ENCODE measurements around the gene MSMO1. TPM values are rescaled to one million over a fixed set of nuclear protein-coding genes. Genes with fewer than 3 reads are reported as not detected.
"Not testable (repeated sequence)": the region's sequence is repeated elsewhere in the genome, so short reads cannot be mapped to it uniquely, and the experiment has no call there.

MSMO1 gene
- total RNA-seq, 3 donors from 2014 or later: 17.7 to 26.3 (median 24.0) TPM

DNA sequence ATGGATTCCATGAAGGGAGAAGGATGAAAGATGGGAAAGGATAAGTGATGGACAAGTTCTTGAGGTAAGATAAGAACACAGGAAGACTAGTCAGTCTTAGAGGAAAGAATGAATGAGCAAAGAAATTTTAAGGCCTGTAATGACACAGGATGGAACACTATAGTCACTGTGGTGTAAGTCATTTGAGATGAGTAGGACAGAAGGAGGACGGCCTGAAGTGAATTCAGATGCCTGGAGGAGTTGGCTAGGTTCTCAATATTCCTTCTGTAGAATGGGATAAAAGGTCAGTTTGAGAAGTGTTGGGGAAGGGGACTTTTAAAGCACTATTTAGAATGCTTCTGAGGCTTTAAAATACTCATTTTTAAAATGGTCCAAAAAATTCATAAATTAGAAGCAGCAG lies 3.9 kb downstream of the MSMO1 start:
- H3K4me3 Mint-ChIP-seq: peak overlapping the region; percentile 19
- ATAC-seq: no peak
- no peak for DNase-seq
- H3K4me1 Mint-ChIP-seq (ENCODE audit: low read depth): peaks cover 35% of the 10 kb centered on the region
- no peaks in the 10 kb centered on the region for H3K9me3 Mint-ChIP-seq
- no peaks in the 10 kb centered on the region for H3K27me3 Mint-ChIP-seq (ENCODE audit: low read depth)
- peaks cover 27% of the 10 kb centered on the region for H3K36me3 Mint-ChIP-seq (ENCODE audit: insufficient read depth)

DNA sequence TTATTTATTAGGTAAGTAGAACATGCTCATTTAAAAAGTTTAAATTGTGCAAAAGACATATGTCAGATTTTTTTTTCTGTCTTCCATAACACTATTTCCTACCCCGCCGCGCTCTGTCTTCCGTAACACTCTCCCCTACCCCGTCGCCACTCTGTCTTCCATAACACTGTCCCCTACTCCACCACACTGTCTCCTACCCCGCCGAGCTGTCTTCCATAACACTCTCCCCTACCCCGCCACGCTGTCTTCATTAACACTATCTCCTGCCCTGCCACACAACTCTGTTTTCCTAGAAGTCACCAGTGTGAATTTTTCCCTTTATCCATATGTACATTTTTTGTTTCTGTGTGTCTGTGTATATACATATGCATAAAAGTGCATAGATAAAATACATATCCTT lies 4.4 kb downstream of the MSMO1 start:
- Mint-ChIP-seq H3K4me3 (peak overlapping the region; percentile 5), H3K27me3 (ENCODE audit: low read depth) (no peaks in the 10 kb centered on the region), H3K4me1 (ENCODE audit: low read depth) (peaks cover 31% of the 10 kb centered on the region), H3K36me3 (ENCODE audit: insufficient read depth) (peaks cover 27% of the 10 kb centered on the region), H3K9me3 (no peaks in the 10 kb centered on the region)
- DNase-seq: no peak
- ATAC-seq: no peak

DNA sequence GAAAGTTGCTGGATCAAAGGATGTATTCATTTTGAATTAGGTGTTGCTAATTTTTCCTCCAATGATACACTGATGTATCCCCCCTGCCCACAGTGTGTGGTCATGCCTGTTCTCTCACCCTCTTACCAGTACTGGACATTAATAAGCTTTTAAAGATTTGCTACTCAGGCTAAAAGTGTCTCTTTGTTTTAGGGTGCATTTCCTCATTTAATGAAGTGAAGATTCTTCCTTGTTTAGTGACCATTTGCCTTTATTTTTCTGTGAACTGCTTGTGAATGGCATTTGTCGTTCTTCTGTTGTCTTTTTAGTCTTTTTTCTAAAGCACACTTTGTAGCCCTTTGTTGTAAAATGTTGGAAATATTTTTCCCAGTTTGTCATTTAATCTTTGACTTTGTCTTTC lies 5.0 kb downstream of the MSMO1 start:
- peaks cover 30% of the 10 kb centered on the region for H3K36me3 Mint-ChIP-seq (ENCODE audit: insufficient read depth)
- H3K4me3 Mint-ChIP-seq: no peak overlapping the region
- DNase-seq (no peak), ATAC-seq (no peak)
- H3K27me3 Mint-ChIP-seq (ENCODE audit: low read depth): no peaks in the 10 kb centered on the region
- no peaks in the 10 kb centered on the region for H3K9me3 Mint-ChIP-seq
- peaks cover 32% of the 10 kb centered on the region for H3K4me1 Mint-ChIP-seq (ENCODE audit: low read depth)

DNA sequence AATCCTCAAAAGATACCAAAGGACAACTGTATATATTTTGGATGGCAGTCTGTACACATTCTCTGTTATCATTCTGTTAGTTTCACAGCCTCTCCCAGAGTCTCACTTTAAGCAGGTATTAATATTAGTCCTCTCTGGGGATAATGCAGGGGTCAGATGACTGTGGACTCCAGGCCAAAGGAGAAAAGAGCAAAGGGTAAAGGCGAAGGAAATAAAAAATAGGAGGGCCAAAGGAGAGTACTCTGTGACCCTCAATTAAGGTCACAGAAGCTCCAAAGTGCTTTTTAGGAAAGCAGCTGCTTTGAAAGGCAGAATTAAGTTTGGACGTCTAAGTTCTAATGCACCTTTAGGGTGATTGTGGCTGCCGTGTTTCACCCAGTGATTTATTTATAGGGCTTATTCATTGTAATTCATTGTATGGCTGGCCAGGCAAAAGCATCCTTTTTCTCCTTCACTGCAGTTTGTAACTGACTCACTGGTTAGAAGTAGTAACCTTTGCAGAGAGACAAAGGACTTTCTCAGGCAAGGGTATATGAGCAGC lies 7.8 kb downstream of the MSMO1 start:
- H3K4me3 Mint-ChIP-seq: no peak overlapping the region
- H3K27me3 Mint-ChIP-seq (ENCODE audit: low read depth): no peaks in the 10 kb centered on the region
- no peak for ATAC-seq
- H3K4me1 Mint-ChIP-seq (ENCODE audit: low read depth): peaks cover 29% of the 10 kb centered on the region
- peaks cover 31% of the 10 kb centered on the region for H3K36me3 Mint-ChIP-seq (ENCODE audit: insufficient read depth)
- no peaks in the 10 kb centered on the region for H3K9me3 Mint-ChIP-seq
- no peak for DNase-seq

DNA sequence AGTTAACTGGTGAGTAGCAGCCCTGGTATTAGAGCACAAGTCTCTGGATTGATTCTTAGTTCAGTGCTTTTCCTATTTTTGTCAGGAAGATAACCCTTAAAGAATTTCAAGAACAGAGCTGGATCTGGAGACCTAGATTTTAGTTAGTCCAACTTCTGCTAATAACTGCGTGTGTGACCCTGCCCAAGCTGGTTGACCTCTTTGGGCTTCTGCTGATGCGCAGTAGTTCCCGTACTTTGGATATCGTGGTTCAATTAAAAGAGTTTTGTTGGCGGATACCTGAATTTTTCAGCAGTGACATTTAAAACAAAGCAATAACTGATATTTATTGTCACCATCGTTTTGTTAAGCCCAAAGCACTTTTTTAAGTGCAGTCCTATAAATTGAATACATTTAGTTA lies 9.3 kb downstream of the MSMO1 start:
- no peak for DNase-seq
- H3K9me3 Mint-ChIP-seq: no peaks in the 10 kb centered on the region
- H3K36me3 Mint-ChIP-seq (ENCODE audit: insufficient read depth): peaks cover 20% of the 10 kb centered on the region
- peaks cover 14% of the 10 kb centered on the region for H3K4me1 Mint-ChIP-seq (ENCODE audit: low read depth)
- H3K4me3 Mint-ChIP-seq: no peak overlapping the region
- H3K27me3 Mint-ChIP-seq (ENCODE audit: low read depth): no peaks in the 10 kb centered on the region
- ATAC-seq: no peak

DNA sequence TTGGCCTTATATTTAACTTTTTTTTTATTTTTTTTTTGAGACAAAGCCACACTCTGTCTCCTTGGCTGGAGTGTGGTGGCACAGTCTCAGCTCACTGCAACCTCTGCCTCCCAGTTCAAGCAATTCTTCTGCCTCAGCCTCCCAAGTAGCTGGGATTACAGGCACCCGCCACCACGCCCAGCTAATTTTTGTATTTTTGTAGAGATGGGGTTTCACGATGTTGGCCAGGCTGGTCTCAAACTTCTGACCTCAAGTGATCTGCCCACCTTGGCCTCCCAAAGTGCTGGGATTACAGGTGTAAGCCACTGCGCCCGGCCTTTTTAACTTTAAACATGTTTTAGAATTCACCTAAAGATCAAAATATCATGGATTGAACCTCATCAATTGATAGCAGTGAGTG lies 14.9 kb downstream of the MSMO1 start:
- not testable (repeated sequence) for H3K9me3 Mint-ChIP-seq; H3K27me3 Mint-ChIP-seq (ENCODE audit: low read depth); ATAC-seq; DNase-seq; H3K4me3 Mint-ChIP-seq; H3K4me1 Mint-ChIP-seq (ENCODE audit: low read depth)
- H3K36me3 Mint-ChIP-seq (ENCODE audit: insufficient read depth): peaks cover 12% of the 10 kb centered on the region

DNA sequence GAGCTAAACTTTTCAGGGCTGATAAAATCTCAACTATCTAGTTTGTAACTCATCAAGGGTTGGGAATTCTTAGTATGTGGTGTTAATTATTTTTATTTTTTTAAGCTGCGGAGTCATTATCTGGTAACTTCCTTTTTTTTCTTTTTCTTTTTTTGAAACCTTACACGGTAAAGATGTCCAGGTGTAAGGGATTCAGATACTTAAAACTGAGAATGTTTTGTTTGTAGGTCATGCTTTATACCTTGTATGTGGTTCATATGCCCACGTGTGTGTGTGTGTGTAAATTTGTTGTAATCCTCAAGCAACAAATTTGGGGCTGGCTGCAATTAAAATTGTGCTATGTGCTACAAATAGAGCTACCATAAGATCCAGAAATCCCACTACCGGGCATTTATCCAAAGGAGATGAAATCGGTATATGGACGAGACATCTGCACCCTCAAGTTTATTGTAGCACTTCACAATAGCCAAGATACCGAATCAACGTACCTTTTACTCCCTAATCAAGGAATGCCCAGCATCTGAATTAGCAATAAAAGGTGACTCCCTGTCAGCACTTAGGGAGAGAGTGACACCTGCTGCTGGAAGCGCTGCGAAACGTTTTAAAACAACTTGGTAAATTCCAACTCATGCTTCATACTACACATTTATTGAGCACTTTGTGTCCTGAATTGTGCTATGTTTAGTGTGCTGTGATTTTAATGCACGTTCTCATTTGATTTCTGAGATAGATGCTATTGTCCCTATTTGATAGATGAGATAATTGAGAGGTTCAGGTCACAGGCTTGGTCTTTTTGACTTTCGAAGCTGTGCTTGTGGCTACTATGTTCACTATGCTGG lies 16.1 kb downstream of the MSMO1 start:
- Mint-ChIP-seq H3K4me1 (ENCODE audit: low read depth) (no peaks in the 10 kb centered on the region), H3K36me3 (ENCODE audit: insufficient read depth) (peaks cover 9% of the 10 kb centered on the region), H3K4me3 (no peak overlapping the region), H3K9me3 (no peaks in the 10 kb centered on the region), H3K27me3 (ENCODE audit: low read depth) (no peaks in the 10 kb centered on the region)
- ATAC-seq (no peak), DNase-seq (no peak)

DNA sequence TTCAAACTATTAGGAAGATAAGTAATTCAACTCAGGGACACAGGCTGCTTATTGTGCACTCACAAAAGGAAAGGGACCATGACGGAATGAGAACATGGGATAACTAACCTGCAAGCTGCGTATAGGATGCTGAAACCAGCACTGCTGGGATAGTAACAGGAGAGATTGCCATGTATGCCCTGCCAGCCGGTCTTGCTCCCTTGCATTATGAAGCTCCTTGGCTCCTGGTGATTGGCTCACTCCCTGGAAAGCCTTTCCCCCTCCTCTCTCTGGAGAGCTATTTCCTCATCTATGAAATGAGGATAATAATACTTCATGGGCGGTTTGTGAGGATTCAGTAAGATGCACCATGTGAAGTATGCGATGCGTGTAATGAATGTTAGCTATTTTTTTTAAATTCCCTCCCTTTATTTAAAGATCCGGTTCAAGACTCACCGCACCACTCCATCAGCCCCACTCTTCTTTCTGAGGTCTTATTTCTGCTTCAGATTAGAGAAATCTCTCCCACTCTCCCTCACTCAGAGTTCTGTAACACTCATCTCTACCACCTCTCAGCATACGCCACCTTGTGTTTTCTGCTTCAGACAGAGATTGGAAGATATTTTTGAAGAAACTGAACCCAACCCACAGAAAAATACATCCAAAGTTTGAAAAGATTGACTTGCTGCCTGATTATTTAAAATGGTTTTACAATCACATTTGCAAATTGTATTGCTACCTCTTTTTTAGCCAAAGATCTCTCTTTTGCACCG lies 18.4 kb downstream of the MSMO1 start:
- no peaks in the 10 kb centered on the region for H3K9me3 Mint-ChIP-seq
- H3K27me3 Mint-ChIP-seq (ENCODE audit: low read depth): no peaks in the 10 kb centered on the region
- DNase-seq (no peak), ATAC-seq (no peak)
- H3K4me1 Mint-ChIP-seq (ENCODE audit: low read depth): no peaks in the 10 kb centered on the region
- peaks cover 9% of the 10 kb centered on the region for H3K36me3 Mint-ChIP-seq (ENCODE audit: insufficient read depth)
- no peak overlapping the region for H3K4me3 Mint-ChIP-seq

DNA sequence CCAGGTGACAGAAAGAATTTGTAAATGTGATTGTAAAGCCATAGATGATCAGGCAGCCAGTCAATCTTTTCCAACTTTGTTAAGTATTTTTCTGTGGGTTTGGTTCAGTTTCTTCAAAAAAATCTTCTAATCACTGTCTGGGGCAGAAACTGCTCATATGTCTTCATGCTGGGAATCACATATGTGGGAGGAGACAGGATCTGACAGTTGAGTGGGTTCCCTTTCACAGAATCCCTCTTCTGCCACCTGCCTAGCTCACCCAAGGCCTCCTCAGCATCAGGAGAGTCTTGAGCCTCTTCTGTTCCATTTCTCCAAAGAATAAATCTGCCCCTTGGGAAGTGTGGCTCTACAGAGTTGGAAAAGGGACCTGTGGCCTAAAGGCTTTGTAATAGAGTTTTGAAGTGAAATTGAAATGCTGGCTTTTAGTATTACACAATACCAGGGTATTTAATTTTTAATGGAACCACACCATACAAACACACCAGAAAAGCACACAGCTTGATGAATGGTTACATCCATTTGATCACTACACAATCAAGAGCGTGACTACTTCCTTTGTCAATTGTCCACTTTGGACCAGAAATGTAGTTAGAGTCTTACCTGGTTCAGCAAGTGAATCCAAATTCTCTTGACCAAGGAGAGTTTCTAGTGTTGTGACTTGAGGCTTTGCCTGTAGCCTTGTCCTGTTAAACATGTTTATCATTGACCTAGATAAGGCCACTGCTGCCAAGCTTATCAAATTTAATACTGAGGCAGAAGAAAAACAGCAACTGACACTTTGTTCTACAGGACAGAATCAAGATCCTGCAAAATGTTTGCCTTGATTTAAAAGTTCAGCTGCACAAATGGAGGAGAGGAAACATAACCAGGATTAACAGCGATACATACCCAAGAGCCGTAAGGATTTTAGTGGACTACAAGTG lies 20.4 kb downstream of the MSMO1 start:
- Mint-ChIP-seq H3K9me3 (no peaks in the 10 kb centered on the region), H3K4me3 (no peak overlapping the region), H3K27me3 (ENCODE audit: low read depth) (peaks cover 7% of the 10 kb centered on the region), H3K36me3 (ENCODE audit: insufficient read depth) (peaks cover 6% of the 10 kb centered on the region), H3K4me1 (ENCODE audit: low read depth) (no peaks in the 10 kb centered on the region)
- ATAC-seq (no peak), DNase-seq (no peak)

DNA sequence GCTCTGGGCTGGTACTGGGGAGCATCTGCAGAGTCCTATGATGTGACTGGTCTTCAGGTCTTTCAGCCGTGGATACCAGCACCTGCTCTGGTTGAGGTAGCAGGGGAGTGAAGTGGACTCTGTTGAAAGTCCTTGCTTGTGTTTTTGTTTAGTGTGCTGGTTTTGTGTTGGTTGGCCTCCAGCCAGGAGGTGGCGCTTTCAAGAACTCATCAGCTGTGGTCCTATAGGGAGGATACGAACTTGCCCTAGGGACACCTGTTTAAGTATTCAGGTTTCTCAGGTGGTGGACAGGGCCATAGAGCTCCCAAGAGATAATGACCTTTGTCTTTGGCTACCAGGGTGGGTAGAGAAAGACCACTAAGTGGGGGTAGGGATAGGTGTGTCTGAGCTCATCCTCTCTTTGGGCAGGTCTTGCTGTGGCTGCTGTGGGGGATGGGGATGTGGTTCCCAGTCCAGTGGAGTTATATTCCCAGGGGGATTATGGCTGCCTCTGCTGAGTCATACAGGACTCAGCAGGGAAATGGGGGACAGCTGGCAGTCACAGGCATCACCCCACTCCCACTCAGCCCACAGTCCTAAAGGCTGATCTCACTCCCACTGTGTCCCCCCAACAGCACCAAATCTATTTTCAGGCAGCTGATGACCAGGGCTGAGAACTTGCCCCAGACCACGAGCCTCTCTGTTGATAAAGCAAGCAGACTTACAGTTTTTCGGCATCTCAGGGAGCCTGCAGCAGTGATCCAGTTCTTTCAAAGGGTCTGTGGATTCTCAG lies 24.1 kb downstream of the MSMO1 start:
- H3K36me3 Mint-ChIP-seq (ENCODE audit: insufficient read depth): no peaks in the 10 kb centered on the region
- ATAC-seq (no peak), DNase-seq (no peak)
- H3K27me3 Mint-ChIP-seq (ENCODE audit: low read depth): peaks cover 8% of the 10 kb centered on the region
- H3K4me3 Mint-ChIP-seq: no peak overlapping the region
- H3K9me3 Mint-ChIP-seq: no peaks in the 10 kb centered on the region
- no peaks in the 10 kb centered on the region for H3K4me1 Mint-ChIP-seq (ENCODE audit: low read depth)

DNA sequence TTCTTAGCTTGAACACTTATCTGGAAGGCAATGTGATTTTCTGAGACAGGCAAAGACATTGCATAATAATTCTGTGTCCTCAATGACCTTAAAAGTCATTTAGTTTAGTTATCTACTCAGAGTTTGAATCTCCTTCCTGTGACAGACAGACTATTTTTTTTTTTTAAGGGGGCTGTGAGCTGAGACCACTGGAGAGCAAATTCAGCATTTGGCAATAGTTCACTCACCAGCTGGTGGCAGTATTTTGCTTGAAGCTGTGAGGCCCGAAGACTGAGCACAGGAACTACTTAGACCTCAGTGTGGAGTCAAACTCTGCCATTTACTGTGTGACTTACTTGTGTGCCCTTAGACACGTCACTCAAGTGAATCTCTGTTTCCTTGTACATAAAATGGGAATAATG lies 28.4 kb downstream of the MSMO1 start:
- Mint-ChIP-seq H3K36me3 (ENCODE audit: insufficient read depth) (no peaks in the 10 kb centered on the region), H3K9me3 (no peaks in the 10 kb centered on the region), H3K27me3 (ENCODE audit: low read depth) (peaks cover 14% of the 10 kb centered on the region), H3K4me1 (ENCODE audit: low read depth) (no peaks in the 10 kb centered on the region), H3K4me3 (no peak overlapping the region)
- DNase-seq: no peak
- ATAC-seq: no peak

DNA sequence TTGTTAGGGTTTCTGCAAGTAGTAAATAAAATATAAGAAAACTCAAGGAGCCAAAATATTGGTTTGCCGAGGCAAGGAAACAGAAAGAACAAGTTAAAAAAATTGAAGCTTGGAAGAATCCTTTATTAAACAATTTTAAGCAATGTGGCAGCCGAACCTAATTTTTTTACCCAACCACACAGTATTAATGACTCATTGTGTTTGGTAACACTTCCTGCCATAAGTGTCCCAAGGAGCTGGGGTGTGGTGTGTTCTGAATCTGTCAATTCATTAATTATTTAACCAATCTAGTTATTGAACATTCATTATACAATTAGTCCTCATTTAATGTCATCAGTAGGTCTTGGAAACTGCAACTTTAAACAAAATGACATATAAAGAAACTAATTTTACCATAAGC lies 32.0 kb downstream of the MSMO1 start:
- DNase-seq: no peak
- no peak overlapping the region for H3K4me3 Mint-ChIP-seq
- no peak for ATAC-seq
- H3K36me3 Mint-ChIP-seq (ENCODE audit: insufficient read depth): no peaks in the 10 kb centered on the region
- H3K27me3 Mint-ChIP-seq (ENCODE audit: low read depth): peaks cover 16% of the 10 kb centered on the region
- H3K9me3 Mint-ChIP-seq: no peaks in the 10 kb centered on the region
- H3K4me1 Mint-ChIP-seq (ENCODE audit: low read depth): no peaks in the 10 kb centered on the region

DNA sequence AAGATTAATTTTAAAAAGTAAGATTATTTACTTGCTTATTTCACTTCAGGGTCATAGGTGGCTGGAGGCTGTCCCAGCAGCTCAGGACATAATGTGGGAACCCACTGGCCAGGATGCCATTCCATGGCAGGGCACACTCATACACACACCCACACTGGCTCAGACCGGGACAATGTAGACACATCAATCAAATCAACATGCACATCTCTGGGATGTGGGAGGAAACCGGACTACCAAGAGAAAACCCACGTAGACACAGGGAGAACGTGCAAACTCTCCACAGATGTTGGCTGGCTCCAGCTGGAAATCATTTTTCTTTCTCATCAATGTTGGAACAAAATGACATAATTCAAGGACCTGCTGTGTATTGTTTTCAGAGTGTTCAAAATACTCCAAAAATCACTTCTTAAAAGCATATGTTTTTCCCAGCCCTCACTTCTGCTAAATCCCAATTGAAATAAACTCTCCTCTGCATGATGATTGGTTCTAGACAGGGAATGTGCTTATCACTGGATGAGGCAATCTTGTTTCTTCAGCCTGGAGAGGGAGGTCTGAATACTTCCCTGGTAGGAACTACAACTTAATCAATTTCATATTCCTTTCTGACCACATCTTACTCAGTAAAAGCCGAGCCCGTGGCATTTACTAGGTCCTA lies 32.7 kb downstream of the MSMO1 start:
- Mint-ChIP-seq H3K36me3 (ENCODE audit: insufficient read depth) (no peaks in the 10 kb centered on the region), H3K4me3 (no peak overlapping the region), H3K9me3 (no peaks in the 10 kb centered on the region), H3K27me3 (ENCODE audit: low read depth) (peaks cover 16% of the 10 kb centered on the region), H3K4me1 (ENCODE audit: low read depth) (no peaks in the 10 kb centered on the region)
- ATAC-seq (no peak), DNase-seq (no peak)
